ENCODE data around the gene ZDHHC6. TPM values are rescaled to one million over a fixed set of nuclear protein-coding genes. Genes with fewer than 3 reads are reported as not detected.

Gene ZDHHC6
- total RNA-seq = 10 to 100 TPM; 44.2 to 48.1 TPM

- peak; percentile 91 for DNase-seq
- Mint-ChIP-seq H3K4me3 (peak within 1 kb of the TSS; percentile 93), H3K36me3 (peaks cover 24% of the 10 kb centered on the region), H3K9me3 (ENCODE audit: low read depth) (no peaks in the 10 kb centered on the region), H3K27me3 (no peaks in the 10 kb centered on the region), H3K27ac (peak within 1 kb of the TSS; percentile 94), H3K4me1 (peaks cover 52% of the 10 kb centered on the region)
- CTCF ChIA-PET = interaction anchor here (1.0 to 2.8 kb wide), 5 partner anchors 9 to 72 kb away, joined by 3 to 17 read pairs (median 10); no protein-coding TSS in a partner anchor
- ATAC-seq = peak; percentile 92
Observed at GRCh38 chr10:112446855-112447619, at the start of gene ZDHHC6, which contains the start of gene VTI1A. TSS of gene ZDHHC6 (minus strand) at chr10:112446914. CDS start at chr10:112445436, 1,478 bp downstream. TSS of gene VTI1A (plus strand) at chr10:112447215. CDS start at chr10:112447374, 159 bp downstream.

- Mint-ChIP-seq H3K4me3 (no peak overlapping the region), H3K4me1 (peaks cover 13% of the 10 kb centered on the region), H3K36me3 (peaks cover 1% of the 10 kb centered on the region), H3K27ac (no peak overlapping the region), H3K27me3 (no peaks in the 10 kb centered on the region), H3K9me3 (ENCODE audit: low read depth) (no peaks in the 10 kb centered on the region)
- no peak for ATAC-seq
- CTCF ChIA-PET = interaction anchor here (1.5 kb wide), 1 partner anchor 21 kb away, joined by 5 read pairs; no protein-coding TSS in a partner anchor
- no peak for DNase-seq
Observed at GRCh38 chr10:112492736-112493135, 46.0 kb upstream of the ZDHHC6 start.

DNA sequence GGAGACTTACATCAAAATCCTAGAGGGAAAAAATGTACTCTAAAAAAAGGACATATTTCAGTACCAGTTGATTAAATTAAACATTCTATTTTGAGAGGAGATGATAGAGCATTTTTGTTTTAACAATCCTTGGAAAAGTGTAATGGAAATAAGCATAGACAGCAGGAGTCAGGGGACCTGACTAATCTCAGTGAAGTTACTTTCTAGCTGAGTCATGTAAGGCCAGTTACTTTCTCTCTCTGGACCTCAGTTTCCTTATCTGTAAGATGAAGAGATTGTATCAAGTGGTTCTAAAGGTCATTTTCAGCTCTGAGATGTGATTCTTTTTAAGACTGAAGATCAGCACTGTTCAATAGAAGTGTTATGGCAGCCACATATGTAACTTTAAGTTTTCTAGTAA lies 44.4 kb upstream of the ZDHHC6 start:
- ATAC-seq = no peak
- H3K27ac Mint-ChIP-seq = no peak overlapping the region
- CTCF ChIA-PET = interaction anchor here (1.0 to 1.8 kb wide), 3 partner anchors 10 to 19 kb away, joined by 3 to 5 read pairs (median 5); no protein-coding TSS in a partner anchor

DNA sequence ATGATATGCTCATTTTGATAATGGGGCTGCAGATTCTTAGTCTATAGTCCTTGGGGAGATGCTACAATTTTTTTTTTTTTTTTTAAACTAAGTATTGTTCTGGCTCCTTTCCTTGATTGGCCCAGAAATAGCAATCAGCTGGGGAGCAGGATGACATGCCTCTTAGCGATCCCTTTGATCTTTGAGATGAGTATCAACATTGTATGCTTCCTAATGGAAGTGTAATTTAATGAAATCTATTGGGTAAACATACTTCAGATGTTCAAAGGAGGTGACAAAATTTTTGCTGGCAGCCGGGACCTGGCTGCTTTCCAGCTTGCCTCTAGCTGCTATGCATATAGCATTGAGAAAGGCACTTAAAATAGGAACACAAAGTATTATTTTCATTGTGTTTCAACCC lies 43.8 kb upstream of the ZDHHC6 start:
- Mint-ChIP-seq H3K27ac (no peak overlapping the region), H3K4me3 (no peak overlapping the region), H3K36me3 (peaks cover 1% of the 10 kb centered on the region), H3K4me1 (peaks cover 6% of the 10 kb centered on the region), H3K27me3 (no peaks in the 10 kb centered on the region), H3K9me3 (ENCODE audit: low read depth) (no peaks in the 10 kb centered on the region)
- no peak for ATAC-seq
- no peak for DNase-seq
- CTCF ChIA-PET = interaction anchor here (1.8 kb wide), 1 partner anchor 14 kb away, joined by 5 read pairs; no protein-coding TSS in a partner anchor

More for the DNA sequence above, 44.4 kb upstream of the ZDHHC6 start:
- Mint-ChIP-seq H3K36me3 (peaks cover 1% of the 10 kb centered on the region), H3K4me1 (peaks cover 6% of the 10 kb centered on the region), H3K27me3 (no peaks in the 10 kb centered on the region), H3K9me3 (ENCODE audit: low read depth) (no peaks in the 10 kb centered on the region), H3K4me3 (no peak overlapping the region)
- DNase-seq = no peak

DNA sequence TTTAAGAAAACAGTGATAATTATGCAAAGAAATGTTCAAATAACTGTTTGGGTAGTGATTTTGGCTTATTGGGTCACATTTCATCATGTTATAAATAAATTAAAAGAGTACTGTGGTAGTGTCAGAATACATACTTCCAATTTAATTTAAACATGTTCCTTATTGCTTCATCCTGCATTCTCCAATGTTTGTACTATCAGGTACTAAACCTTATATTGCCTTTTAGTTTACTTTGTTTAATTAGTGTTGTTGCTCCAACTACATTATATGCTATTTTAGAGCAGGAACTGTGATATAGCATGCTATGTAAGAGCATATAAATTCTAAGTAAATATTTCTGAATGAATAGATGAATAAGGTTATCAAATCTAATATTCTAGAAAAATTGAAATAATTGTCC lies 41.2 kb upstream of the ZDHHC6 start:
- CTCF ChIA-PET = interaction anchor here (1.5 kb wide), 1 partner anchor 10 kb away, joined by 3 read pairs; no protein-coding TSS in a partner anchor
- DNase-seq (no peak), ATAC-seq (no peak)
- peaks cover 6% of the 10 kb centered on the region for H3K4me1 Mint-ChIP-seq
- H3K4me3 Mint-ChIP-seq = no peak overlapping the region
- H3K36me3 Mint-ChIP-seq = peaks cover 1% of the 10 kb centered on the region
- H3K27me3 Mint-ChIP-seq = no peaks in the 10 kb centered on the region
- H3K27ac Mint-ChIP-seq = no peak overlapping the region
- H3K9me3 Mint-ChIP-seq (ENCODE audit: low read depth) = no peaks in the 10 kb centered on the region

DNA sequence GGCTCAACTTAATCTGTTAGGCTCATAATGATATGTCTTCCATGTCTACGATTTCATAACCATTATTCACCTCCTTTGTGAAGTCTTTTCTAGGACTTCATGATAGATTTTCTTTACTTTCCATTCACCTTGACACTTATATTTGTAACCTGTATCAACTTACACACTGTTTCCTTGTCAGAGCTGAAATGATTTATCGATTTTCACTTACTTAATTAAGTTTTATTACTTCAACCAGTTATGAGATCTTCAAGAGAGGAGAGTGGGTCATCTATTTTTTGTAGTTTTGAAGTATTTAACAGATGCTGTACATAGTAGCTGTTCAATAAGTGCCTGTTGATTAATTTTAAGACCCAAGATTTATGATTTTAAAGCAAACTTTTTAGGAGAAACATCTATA lies 37.7 kb upstream of the ZDHHC6 start:
- DNase-seq = no peak
- no peak overlapping the region for H3K27ac Mint-ChIP-seq
- H3K9me3 Mint-ChIP-seq (ENCODE audit: low read depth) = no peaks in the 10 kb centered on the region
- no peaks in the 10 kb centered on the region for H3K36me3 Mint-ChIP-seq
- no peak for ATAC-seq
- H3K27me3 Mint-ChIP-seq = no peaks in the 10 kb centered on the region
- no peak overlapping the region for H3K4me3 Mint-ChIP-seq
- CTCF ChIA-PET = interaction anchor here (1.0 kb wide), 1 partner anchor 13 kb away, joined by 3 read pairs; no protein-coding TSS in a partner anchor
- no peaks in the 10 kb centered on the region for H3K4me1 Mint-ChIP-seq

GRCh38 chr10:112481602-112482001 lies 34.9 kb upstream of the ZDHHC6 start:
- Mint-ChIP-seq H3K27me3 (no peaks in the 10 kb centered on the region), H3K36me3 (peaks cover 1% of the 10 kb centered on the region), H3K4me1 (no peaks in the 10 kb centered on the region), H3K27ac (no peak overlapping the region), H3K9me3 (ENCODE audit: low read depth) (no peaks in the 10 kb centered on the region), H3K4me3 (no peak overlapping the region)
- ATAC-seq = no peak
- DNase-seq = no peak
- CTCF ChIA-PET = interaction anchor here (2.2 kb wide), 1 partner anchor 10 kb away, joined by 9 read pairs; no protein-coding TSS in a partner anchor

GRCh38 chr10:112475575-112476218 lies 29.0 kb upstream of the ZDHHC6 start:
- Mint-ChIP-seq H3K4me3 (no peak overlapping the region), H3K27me3 (no peaks in the 10 kb centered on the region), H3K27ac (no peak overlapping the region), H3K9me3 (ENCODE audit: low read depth) (no peaks in the 10 kb centered on the region), H3K4me1 (peaks cover 4% of the 10 kb centered on the region), H3K36me3 (peaks cover 6% of the 10 kb centered on the region)
- CTCF ChIA-PET = interaction anchor here (0.6 to 4.1 kb wide), 10 partner anchors 8 to 1087 kb away, joined by 3 to 15 read pairs (median 4); partner anchors contain the start of gene ZDHHC6
- no peak for DNase-seq
- no peak for ATAC-seq

DNA sequence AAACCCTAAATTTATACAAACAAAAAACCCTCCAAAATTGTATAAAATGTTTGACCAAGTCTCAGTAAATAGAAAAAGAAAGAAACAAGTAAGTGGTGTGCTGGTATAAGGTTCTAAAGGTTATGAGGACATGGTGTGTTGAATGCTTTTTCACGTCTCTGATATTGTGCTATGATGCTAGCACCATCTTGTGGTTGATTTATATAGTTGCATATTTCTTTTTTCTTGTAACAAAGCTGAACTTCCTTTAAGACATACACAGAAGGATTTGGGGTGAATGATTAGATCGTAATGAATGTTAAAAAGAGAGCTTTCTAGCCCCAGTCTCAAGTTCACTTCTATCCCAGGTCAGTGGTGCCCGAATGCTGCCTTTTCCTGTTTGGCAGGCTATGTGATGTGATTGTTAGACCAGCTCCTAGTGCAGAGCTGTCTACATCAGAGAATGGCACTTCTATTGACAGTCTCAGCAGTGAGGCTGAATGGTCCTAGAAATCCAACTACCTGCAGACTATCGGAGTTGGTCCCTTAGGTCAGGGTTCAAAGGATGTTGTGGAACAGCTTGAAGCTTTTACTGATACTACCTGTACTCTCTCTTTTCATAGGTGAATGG lies 25.3 kb upstream of the ZDHHC6 start:
- Mint-ChIP-seq H3K36me3 (peaks cover 13% of the 10 kb centered on the region), H3K27ac (no peak overlapping the region), H3K4me1 (peaks cover 4% of the 10 kb centered on the region), H3K9me3 (ENCODE audit: low read depth) (no peaks in the 10 kb centered on the region), H3K4me3 (no peak overlapping the region), H3K27me3 (no peaks in the 10 kb centered on the region)
- ATAC-seq = peak; percentile 67
- DNase-seq = no peak
- CTCF ChIA-PET = interaction anchor here (0.7 to 2.5 kb wide), 25 partner anchors 9 to 1091 kb away, joined by 3 to 17 read pairs (median 5); partner anchors contain the start of genes VTI1A and ZDHHC6

GRCh38 chr10:112467541-112468075 lies 20.9 kb upstream of the ZDHHC6 start:
- no peaks in the 10 kb centered on the region for H3K9me3 Mint-ChIP-seq (ENCODE audit: low read depth)
- CTCF ChIA-PET = interaction anchor here (1.2 kb wide), 1 partner anchor 9 kb away, joined by 5 read pairs; no protein-coding TSS in a partner anchor
- H3K4me3 Mint-ChIP-seq = no peak overlapping the region
- no peak for DNase-seq
- no peaks in the 10 kb centered on the region for H3K27me3 Mint-ChIP-seq
- peaks cover 38% of the 10 kb centered on the region for H3K36me3 Mint-ChIP-seq
- peaks cover 4% of the 10 kb centered on the region for H3K4me1 Mint-ChIP-seq
- no peak for ATAC-seq
- no peak overlapping the region for H3K27ac Mint-ChIP-seq

DNA sequence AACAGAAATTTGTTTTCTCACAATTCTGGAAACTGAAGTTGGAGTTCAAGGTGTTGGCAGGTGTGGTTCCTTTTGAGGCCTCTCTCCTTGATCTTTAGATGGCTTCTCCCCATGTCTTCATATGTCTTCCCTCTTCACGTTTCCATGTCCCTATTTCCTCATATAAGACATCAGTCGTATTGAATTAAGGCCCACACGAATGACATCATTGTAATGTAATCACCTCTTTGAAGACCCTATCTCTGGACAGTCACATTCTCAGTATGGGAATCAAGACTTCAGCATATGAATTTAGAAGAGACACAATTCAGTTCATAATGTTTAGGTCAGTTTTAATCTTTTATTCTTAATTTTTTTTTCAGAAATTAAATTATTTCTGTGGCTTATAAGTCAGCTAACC lies 20.1 kb upstream of the ZDHHC6 start:
- CTCF ChIA-PET = interaction anchor here (1.0 to 1.2 kb wide), 2 partner anchors 10 kb away, joined by 3 to 5 read pairs; no protein-coding TSS in a partner anchor

DNA sequence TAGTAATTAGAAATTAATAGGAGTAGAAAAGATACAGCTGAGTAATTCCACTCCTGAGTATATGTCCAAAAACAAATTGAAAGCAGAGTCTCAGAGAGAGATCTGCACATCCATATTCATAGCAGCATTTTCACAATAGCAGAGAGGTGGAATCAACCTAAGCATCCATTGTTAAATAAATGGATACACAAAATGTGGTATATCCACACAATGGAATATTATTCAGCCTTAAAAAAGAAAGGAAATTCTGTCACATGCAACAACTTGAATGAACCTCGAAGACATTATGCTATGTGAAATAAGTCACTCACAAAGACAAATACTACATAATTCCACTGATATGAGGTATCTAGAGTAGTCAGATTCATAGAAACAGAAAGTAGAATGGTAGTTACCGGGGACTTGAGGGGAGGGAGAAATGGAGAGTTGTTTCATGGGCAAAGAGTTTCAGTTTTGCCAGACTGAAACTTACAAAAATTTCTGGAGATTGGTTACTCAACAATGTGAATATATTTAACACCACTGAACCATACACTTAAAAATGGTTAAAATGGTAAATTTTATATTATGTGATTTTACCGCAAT lies 18.7 kb upstream of the ZDHHC6 start:
- no peak for DNase-seq
- Mint-ChIP-seq H3K27ac (no peak overlapping the region), H3K9me3 (ENCODE audit: low read depth) (no peaks in the 10 kb centered on the region), H3K4me3 (no peak overlapping the region), H3K4me1 (peaks cover 7% of the 10 kb centered on the region), H3K27me3 (no peaks in the 10 kb centered on the region), H3K36me3 (peaks cover 45% of the 10 kb centered on the region)
- no peak for ATAC-seq
- CTCF ChIA-PET = no interaction called here

More for the DNA sequence above, 20.1 kb upstream of the ZDHHC6 start:
- Mint-ChIP-seq H3K9me3 (ENCODE audit: low read depth) (no peaks in the 10 kb centered on the region), H3K4me3 (no peak overlapping the region), H3K27me3 (no peaks in the 10 kb centered on the region), H3K36me3 (peaks cover 39% of the 10 kb centered on the region), H3K4me1 (peaks cover 1% of the 10 kb centered on the region), H3K27ac (no peak overlapping the region)
- no peak for DNase-seq
- no peak for ATAC-seq

Data from activated CD8-positive, alpha-beta memory T cell treated with anti-CD3 and anti-CD28 coated beads, Interleukin-2, amount 10 ng/mL, durations not matched to agents 7 days and 5 days (primary cell).